ENCODE results near the gene PRDM16.

The PRDM16 gene

GRCh38 chr1:3351449-3352298, 282.7 kb downstream of the PRDM16 start:
- peak; percentile 26 for DNase-seq

DNA sequence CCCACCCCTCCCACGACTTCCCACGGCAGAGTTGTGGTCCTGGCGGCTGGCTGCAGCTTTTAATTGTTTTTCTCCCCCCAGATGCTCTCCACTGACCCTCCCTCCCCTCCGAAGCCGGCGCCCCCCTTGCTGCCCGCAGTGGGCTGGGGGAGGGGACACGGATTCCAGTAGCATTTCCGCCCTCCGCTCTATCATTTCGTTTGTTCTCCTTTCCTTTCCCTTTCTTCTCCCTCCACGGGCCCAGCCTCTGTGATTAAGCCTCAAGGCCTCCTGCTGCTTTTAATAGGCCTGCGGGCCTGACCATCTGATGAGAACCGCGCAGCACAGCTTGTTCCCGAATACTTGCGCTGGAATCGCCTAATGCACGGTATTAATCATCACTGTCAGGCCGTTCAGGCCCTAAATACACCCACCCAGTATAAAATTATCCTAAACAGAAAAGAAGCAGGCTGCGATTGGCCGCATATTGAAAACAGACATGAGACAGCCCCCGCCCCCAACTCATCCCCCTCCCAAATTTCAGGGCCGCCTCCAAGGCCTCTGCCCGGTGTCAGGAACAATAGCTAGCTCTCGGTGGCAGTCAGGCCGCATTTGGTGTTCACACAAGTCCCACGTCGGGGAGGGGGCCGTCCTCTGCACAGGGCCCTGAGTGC, 283.4 kb downstream of the PRDM16 start:
- DNase-seq, result peak; percentile 73

DNA sequence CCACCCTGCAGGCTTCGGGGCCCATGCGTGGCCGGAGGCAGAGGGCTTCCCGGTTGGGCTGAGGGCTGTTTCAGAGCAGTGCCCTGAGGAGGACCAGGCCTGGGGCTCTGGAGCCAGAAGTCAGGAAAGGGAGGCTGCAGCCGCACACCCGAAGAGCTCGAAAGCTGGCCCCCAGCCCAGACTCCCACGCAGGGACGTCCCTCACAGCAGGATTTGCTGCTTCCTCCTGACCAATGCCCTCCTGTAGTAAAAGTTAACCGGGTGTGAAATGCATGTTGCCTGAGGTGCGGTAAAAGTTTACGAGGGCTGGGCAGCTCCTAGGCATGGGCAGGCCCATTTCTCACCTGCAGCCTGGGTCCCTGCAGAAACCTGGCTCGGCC, 283.9 kb downstream of the PRDM16 start:
- DNase-seq, result peak; percentile 85

DNA sequence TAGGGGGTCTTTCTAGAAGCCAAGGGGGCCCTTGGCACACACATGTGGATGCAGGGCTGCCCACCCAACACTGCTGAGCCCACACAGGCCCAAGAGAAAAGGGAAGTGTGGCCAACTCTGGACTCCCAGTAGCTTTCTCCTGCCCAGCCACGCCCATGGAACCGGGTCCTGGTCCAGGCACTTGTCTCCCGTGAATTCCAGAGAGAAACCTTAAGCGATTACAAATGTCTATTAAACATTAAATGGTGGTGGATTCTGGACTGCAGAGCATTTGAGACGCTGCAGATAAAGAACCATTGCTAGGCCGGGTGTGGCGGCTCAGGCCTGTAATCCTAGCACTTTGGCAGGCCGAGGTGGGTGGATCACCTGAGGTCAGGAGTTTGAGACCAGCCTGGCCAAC, 284.9 kb downstream of the PRDM16 start:
- DNase-seq, result no peak

DNA sequence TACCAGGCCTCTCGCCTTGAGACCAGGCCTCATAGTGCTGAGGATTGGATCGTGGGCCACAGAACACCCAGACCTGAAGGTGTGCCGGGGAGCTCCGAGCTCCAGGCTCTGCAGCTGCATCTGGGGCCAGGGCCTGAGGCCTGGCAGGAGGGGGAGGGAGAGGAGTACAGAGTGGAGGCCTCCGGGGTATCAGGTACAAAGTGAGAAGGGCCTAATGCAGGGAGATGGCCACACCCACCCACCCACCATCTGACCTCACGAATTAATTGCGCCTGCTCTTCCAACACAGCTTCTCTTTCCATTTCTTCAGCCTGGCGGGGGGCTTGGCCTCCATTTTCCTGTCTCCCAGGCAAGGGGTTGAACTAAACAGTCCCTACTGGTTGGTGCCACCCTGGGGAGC, 286.1 kb downstream of the PRDM16 start:
- DNase-seq, result no peak

DNA sequence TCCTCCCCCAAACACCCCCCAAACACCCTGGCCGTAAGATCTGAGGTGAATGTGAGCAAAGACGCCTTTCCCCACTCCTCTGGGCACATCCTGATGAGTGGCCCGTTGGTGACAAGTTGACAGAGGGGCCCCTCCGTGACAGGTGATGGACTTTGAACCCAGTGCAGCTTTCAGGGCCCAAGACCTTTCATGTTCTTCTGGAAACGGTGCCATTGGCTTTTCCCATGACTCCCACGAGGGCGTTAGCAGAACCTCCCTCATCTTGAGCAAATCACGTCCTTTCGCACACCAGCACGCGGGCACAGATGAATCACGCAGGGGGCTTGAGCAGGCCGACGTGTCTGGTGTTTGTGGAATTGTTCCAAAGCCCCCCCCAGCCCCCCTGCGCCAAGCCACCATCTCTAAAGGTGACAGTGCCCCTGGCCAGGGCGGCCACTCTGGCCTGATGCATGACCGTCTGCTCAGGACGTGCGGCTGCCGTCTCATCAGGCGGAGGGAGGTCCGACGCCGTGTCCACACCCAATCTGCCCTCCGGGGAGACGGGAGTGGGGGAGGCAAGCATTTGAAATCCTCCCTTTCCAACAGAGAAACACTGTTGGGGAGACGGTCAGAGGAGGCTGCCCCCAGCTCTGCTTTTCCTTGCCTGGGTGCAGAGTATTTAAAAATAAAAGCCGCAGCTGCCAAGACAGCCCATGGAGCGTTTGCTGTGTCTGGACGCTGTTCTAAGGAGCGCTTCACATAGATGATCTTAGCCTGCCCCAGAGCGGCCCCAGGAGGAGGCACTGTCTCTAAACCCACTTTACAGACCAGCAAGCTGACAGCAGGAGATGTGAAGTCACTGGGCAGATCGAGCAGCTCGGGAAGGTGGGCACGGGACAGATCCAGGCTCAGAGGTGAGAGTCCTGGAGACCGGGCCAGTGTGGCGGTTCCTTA, 287.2 kb downstream of the PRDM16 start:
- no peak for DNase-seq

DNA sequence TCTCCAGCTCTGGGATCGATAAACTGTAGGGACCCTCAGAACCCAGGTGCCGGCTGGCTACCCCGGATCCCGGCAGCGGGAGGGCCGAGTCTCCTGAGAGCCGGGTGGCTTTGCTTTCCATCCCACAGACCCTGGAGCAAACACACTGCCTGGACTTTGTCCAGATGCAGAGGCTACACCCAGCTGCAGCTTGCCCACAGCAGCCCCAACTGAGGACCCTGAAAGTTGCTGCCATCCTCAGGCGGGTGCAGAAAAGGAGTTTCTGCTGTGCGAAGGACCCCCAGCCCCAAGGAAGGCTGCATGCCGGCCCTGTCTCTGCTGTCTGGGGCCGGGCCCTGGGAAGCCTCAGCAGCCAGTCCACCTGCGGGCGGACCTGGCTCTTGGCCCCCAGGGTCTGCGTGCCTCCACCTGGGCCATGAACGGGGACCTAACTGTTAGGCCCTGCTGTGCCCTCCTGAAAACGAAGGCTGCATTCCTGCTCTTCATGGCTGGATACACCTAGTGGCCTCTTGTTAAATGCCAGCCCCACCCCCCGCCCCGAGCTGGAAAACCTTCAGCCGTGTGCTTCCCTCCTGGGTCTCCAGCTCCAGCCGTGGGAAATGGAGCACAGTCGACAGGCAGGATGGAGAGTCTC, 287.9 kb downstream of the PRDM16 start:
- no peak for DNase-seq

DNA sequence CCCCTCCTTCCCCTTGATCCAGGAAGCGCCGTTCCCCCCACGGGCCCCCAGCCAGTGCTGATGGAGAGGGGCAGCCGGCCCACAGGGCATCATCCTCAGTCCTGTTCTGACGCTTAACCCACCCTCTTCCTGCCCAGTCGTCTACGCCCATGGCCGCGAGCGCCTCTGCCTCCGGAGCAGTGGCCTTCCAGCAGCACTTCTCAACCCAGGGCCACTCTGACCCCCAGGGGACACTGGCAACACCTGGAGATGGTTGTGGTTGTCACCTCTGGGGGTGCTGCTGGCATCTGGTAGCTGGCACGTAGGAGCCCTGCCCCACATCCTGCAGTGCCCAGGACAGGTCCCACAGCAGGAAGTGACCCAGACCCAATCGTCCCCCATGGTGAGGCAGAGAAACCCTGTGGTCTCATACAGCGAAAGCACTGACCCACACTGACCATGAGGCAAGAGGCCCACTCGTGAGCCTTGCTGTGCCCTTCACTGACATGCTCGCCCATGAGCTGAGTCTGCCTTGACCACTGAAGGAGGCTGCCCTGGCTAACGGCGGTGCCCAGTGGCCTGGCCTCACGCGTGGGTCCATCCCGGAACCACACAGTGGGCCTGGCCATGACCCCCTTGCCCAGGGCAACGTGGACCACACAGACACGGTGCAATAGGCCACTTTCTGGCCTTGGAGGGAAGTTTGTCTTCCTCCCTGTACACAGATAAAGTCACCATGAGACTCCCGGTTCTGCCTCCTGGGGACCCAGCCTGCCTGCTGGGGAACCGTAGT, 288.7 kb downstream of the PRDM16 start:
- DNase-seq, result no peak

DNA sequence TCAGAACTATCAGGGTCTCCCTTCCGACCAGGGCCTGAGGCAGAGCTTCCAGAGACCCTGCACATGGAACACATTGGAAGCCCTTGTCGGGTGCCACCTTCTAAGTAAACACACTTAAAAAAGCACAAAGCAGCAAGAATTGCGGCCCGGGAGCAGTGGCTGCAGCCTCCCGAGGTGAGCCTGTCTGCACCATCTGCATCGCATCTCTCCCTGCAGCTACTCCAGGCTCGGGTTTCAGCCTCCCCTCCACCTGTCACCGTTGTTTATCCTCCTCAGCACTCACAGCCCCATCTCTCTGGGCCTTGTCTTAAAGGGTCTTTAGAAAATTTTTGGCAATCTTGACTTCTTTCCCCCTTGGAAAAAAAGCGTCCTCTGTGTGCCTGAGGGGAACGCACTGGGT, 290.3 kb downstream of the PRDM16 start:
- peak; percentile 97 for DNase-seq

DNA sequence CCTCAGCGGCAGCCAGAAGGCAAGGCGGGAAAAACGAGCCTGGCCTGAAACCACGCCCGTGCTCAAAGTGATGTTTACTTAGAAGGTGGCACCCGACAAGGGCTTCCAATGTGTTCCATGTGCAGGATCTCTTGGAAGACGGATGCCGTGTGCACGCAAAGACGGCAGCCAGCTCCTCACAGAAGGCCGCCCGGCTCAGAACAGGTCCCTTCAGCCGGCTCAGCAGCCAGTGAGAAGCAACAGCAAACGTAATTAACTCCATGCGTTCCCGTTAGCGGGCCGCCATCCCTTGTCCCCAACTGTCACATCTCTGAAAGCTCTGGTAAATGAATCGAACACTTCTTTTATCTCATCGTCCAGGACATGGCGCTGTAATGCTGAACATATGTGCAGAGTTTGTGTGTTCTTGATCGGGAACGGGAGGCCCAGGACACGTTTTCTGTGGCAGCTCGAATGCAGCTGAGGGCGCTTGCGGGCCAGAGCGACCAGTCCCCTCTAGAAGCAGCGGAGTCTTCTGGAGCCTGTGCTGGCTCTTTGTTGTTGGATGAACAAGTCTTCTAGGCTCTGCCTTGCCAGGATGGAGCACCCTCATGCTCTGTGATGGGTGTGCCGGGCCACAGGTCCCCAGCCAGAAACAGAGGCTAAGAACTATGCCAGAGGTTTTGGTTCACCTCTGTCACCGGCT, 290.9 kb downstream of the PRDM16 start:
- DNase-seq, result peak; percentile 97

DNA sequence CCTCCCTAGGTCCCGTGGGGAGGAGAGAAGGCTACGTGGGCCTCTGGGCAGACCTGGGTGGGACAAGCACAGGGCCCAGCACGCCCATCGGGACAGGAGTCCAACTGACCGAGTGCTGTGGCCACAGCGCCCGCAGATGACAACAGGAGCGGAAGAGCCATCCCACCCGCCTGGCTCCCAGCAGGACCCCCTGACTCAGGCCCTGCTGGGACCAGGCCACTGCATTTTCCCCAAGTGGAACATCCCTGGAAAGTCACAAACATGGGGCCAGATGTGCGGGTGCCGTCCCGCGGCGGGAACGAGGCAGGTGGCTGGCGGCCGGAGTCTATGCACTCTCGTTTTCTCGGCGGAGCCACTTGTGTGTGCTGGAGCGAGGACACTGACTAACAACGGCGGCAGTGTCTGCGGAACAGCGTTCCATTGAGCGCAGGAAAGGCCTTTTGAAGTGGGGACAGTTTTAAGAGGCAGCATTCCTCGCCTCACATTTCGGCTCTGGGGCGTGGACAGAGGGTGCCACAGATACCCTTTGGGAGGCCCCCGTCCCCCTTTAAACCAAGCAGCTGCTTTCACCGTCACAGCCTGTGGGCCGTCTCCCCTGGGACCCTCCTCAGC, 291.7 kb downstream of the PRDM16 start:
- DNase-seq, result peak; percentile 52

DNA sequence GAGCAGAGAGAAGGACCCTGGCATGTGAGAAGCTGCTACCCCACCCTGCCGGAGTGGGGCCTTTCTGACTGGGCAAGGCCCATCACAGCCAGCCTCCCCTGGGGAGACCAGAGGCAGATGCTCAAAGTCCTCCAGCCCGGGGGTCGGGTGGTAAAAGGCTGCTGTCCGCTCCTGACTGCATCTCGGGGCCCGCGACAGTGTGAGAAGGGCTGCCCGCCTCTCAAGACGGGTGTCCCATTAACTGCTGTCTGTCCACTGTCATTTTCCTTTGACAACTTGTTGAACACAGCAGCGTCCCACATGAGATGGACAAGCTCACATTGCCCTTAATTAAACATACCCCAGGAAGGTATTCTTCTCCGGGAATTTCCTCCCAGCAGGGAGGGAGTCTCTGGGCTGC, 294.0 kb downstream of the PRDM16 start:
- DNase-seq, result no peak

GRCh38 chr1:3363756-3364155, 294.8 kb downstream of the PRDM16 start:
- no peak for DNase-seq

GRCh38 chr1:3364551-3364950, 295.5 kb downstream of the PRDM16 start:
- no peak for DNase-seq

GRCh38 chr1:3364983-3365382, 296.0 kb downstream of the PRDM16 start:
- DNase-seq, result no peak

DNA sequence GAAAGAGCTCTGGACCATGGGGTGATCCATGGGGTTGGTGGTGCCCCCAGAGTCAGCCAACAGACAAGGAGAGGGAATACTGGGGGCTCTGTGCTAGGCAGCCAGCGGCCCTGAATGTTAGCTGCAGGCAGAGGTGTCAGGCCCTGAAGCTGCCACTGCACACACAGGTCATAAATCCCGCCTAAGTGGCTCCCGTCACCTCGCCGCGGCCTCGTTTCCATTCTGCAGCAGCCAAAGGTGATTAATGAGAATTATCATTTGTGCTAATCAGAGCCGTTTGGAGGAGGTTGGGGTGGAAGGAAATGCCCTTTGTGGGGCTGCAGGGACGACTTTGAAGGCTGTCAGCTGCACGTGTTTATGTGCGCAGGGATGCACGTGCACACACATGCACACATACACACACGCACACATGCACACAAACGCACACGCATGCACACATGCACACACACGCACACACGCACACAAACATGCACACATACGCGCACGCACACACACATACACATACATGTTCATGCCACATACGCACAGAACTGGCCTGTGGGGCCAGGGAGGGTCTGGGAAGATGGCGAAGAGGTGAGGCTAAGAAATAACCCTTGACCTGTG, 296.6 kb downstream of the PRDM16 start:
- DNase-seq, result no peak

DNA sequence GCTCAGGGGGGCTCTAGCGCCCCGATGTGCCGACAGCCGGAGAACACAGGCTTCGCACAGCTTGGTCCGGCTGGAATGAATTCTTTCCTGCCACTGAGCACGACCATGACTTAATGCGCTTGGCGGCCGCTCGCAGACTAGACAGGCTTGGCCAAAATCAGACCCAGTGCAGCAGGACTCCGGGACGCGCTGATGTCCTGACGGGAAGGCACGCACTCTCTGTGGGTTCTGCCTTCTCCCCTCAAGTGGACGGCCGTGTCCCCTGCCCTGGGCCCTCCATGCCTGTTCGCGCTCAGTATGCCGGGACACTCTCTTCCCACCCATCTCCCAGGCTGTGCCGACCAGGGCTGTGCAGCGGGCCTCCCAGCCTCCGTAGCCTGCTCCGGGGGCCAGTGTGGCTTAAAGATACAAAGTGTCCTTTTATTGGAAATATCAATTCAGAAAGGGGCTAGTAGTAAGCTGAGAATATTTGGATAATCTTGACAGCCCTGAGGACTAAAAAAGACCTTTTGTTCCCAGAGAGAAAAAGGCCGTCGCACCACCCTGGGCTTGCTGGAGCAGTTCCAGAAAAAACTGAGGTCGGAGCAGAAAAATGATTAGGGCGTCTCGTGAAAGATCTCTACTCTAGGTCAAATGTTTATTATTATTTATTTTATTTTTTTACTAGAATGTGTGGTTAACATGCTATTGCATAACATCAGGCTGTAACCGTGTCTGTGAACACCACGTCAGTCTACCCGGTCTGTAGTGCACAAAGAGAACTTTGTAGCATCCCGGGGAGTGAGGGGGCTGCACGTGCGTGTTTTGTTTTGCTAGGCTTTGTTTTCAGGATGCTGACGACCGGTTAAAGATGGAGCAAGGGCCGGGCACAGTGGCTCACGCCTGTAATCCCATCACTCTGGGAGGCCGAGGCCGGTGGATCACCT, 297.4 kb downstream of the PRDM16 start:
- DNase-seq, result no peak

DNA sequence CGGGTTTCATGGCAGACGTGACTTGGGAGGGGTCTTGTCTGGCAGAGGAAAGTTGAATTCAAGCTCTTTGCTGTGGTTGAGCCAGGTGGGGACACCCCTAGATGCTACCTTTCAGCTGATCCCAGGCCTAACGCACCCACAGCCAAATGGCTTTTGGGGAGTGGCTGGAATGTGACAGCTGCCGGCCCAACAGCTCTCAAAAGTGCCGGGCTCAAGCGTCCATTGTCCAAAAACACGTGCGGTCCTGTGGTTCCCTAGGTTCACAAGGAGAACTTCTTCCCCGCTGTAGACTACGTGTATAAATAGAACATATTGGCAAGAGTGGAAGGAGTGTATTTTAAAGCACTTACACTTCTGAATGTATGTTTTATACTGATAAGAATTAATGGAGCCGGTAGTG, 298.4 kb downstream of the PRDM16 start:
- no peak for DNase-seq

DNA sequence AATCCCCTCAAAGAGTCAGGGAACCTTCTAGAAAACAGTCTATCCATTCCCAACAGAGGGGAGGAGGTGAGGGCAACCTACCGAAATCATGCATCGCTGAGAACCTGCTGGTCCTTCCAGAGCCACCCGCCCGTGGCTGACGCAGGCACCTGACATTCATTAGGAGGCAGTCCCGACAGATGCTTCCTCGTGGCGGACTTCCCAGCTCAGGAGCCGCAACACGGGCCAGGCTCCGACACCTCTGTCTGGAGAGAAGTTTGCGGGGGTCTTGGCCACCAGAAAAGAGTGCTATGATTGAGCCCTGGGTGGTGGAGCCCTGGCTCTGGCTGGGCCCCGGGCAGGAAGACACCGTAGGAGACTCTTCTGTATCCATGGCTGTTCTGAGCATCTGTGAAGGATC, 299.1 kb downstream of the PRDM16 start:
- peak; percentile 52 for DNase-seq
